GM06990 (cell line): ENCODE data around the gene RASA3.
"Not testable (repeated sequence)": the region's sequence is repeated elsewhere in the genome, so short reads cannot be mapped to it uniquely, and the experiment has no call there.

Experiments used
- DNase-seq: peaks from one replicate; pipeline ENCODE4 v3.0.0-alpha.2; 2011; ENCODE audit not compliant: insufficient read length; ENCODE audit errors: extremely low read depth
- H3K27me3 ChIP-seq: replicated peaks from 2 replicates; pipeline ENCODE4 v1.6.0; 2011; ENCODE audit warnings: low read length; ENCODE audit not compliant: control insufficient read depth, insufficient read depth
- H3K36me3 ChIP-seq: 2 replicates; pipeline ENCODE4 v1.5.1; 2011; ENCODE audit warnings: low read length; ENCODE audit not compliant: control insufficient read depth, insufficient read depth
- H3K4me3 ChIP-seq: replicated peaks from 2 replicates; pipeline ENCODE4 v1.5.1; 2011; ENCODE audit warnings: low read depth, mild to moderate bottlenecking, control low read depth, low read length
- TF ChIP-seq, protein P1 (sequence below): IDR thresholded peaks from 2 replicates; pipeline ENCODE4 v1.5.1; 2011; ENCODE audit warnings: low read length, control low read depth, mild to moderate bottlenecking, inconsistent platforms; ENCODE audit not compliant: insufficient read depth, poor library complexity, severe bottlenecking

The RASA3 gene

DNA sequence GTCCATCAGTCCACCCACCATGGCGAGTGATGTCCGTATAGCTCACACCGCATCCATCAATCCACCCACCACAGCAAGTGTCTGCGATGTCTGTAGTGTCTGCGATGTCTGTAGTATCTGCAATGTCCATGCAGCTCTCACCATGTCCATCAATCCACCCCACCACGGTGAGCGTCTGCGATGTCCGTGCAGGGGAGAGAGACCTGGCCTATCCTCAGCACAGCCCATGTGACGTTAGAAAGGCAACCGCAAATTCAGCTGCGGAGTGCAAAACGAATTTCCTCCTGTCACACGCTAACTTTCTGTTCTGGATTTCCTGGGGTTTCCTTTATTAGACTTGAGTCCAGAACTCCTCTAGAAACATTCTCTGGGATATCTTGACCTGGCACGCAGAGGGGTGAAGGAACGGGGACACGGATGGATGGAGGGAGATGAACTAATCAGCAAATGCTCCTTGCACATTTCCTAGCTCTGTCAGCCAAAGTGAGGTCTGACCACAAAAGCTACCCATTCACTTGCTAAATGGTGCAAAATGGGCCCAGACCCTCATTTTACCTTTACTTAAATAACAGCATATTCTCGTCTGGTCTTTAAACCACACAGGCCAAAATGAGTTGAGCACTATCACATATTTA, 18.3 kb downstream of the RASA3 start:
- Histone ChIP-seq H3K4me3 (no peak overlapping the region), H3K27me3 (no peaks in the 10 kb centered on the region), H3K36me3 (peaks cover 4% of the 10 kb centered on the region)
- DNase-seq = no peak
- TF ChIP-seq, protein P1, sequence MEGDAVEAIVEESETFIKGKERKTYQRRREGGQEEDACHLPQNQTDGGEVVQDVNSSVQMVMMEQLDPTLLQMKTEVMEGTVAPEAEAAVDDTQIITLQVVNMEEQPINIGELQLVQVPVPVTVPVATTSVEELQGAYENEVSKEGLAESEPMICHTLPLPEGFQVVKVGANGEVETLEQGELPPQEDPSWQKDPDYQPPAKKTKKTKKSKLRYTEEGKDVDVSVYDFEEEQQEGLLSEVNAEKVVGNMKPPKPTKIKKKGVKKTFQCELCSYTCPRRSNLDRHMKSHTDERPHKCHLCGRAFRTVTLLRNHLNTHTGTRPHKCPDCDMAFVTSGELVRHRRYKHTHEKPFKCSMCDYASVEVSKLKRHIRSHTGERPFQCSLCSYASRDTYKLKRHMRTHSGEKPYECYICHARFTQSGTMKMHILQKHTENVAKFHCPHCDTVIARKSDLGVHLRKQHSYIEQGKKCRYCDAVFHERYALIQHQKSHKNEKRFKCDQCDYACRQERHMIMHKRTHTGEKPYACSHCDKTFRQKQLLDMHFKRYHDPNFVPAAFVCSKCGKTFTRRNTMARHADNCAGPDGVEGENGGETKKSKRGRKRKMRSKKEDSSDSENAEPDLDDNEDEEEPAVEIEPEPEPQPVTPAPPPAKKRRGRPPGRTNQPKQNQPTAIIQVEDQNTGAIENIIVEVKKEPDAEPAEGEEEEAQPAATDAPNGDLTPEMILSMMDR = no peak

GRCh38 chr13:114113395-114113794, 19.0 kb downstream of the RASA3 start:
- not testable (repeated sequence) for H3K4me3 ChIP-seq, H3K36me3 ChIP-seq, DNase-seq, H3K27me3 ChIP-seq

DNA sequence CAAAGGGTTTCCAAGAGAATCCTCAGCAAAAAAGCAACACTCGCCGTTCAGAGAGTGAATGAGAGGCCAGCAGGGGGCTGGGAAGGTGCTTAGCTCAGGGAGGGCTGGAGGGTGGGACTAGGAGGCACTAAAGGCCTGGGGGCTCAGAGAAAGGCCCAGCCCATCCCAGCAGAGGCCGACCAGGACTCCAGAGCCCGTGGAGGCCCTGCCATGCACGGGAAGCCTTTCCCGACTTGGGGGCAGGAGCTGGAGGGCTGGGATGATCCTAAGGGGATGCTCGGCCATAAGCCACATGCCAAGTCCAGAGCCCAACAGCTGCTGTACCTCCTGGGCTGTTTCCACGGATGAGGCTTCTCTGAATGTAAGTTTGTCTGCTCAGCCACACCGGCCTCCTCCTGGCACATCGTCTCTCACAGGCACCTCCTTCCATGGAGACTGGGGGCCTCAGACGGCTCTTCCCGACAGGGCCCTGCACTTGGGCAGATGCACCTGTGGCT, 19.5 kb downstream of the RASA3 start:
- Histone ChIP-seq H3K36me3 (peaks cover 4% of the 10 kb centered on the region), H3K27me3 (no peaks in the 10 kb centered on the region), H3K4me3 (no peak overlapping the region)
- TF ChIP-seq, protein P1 = no peak
- no peak for DNase-seq

GRCh38 chr13:114112231-114112825, 20.1 kb downstream of the RASA3 start:
- TF ChIP-seq, protein P1 = no peak
- Histone ChIP-seq H3K27me3 (no peaks in the 10 kb centered on the region), H3K4me3 (no peak overlapping the region), H3K36me3 (peaks cover 4% of the 10 kb centered on the region)
- no peak for DNase-seq

DNA sequence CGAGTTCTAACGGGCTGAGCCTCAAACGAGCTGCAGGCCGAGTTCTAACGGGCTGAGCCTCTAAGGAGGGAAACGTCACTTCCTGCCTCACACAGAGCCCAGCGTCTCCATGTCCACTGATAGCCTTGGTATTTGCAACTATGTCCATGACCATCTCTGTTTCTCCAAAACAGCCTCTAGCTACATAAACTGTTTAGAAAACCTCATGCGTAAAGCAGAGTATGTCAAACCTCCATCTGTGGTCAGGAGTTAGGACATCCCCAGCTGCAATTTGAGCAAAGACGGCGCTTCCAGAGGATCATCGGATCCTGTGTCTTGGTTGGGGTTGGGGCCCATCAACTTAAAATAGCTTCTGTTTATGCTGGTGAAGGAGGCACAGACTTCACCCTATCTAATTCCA, 20.8 kb downstream of the RASA3 start:
- peaks cover 4% of the 10 kb centered on the region for H3K36me3 ChIP-seq
- TF ChIP-seq, protein P1 = no peak
- no peak for DNase-seq
- H3K27me3 ChIP-seq = no peaks in the 10 kb centered on the region
- no peak overlapping the region for H3K4me3 ChIP-seq

GRCh38 chr13:114110830-114111189, 21.6 kb downstream of the RASA3 start:
- H3K36me3 ChIP-seq, H3K27me3 ChIP-seq, H3K4me3 ChIP-seq, DNase-seq: not testable (repeated sequence)
